Keratinocyte (primary cell): Measurements from ENCODE around the gene SSUH2.

Source experiments
- EZH2 ChIP-seq: IDR thresholded peaks from one replicate; pipeline ENCODE4 v1.6.1; 2012; ENCODE audit warnings: inconsistent platforms, mild to moderate bottlenecking, low read length, moderate library complexity
- TF ChIP-seq, protein P1 (sequence below), 3 experiments: IDR thresholded peaks in 1 of 3; conservative IDR thresholded peaks in 1 of 3; optimal IDR thresholded peaks in 1 of 3; 2 replicates in 2 of 3; 3 replicates in 1 of 3; pipeline versions ENCODE3 to v1.5.1; 2011; ENCODE audit warnings: low read length in 3 of 3, mild to moderate bottlenecking in 3 of 3, moderate library complexity in 2 of 3, control low read depth in 1 of 3, inconsistent platforms in 1 of 3; ENCODE audit not compliant: insufficient read depth in 2 of 3; ENCODE audit errors: extremely low read depth in 1 of 3

DNA sequence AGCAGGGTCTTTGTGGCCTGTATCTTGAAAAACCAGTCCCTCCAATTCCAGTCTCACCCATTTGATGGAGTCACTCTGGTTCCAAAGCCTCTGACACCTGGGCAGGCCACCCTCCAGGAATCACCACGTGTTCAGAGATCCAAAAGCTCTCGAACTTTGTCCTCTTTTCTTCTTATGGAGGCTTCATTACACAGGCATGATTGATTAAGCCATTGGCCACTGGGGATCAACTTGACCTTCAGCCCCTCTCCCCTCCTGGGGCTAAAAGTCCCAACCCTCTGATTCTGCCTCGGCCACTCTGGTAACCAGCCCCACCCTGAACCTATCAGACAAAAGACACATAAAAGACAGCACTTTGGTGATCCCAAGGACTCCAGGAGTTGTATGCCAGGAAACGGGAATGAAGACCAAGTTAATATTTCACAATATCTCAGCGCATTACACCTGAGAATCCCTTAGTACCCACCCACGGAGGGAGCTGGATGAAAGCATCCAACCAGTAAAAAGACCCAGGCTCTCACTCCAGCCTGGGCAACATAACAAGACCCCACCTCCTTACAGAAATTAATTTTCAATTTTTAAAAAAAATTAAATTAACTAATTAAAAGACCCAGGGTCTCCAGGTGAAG lies 23.0 kb upstream of the SSUH2 start:
- TF ChIP-seq, protein P1, sequence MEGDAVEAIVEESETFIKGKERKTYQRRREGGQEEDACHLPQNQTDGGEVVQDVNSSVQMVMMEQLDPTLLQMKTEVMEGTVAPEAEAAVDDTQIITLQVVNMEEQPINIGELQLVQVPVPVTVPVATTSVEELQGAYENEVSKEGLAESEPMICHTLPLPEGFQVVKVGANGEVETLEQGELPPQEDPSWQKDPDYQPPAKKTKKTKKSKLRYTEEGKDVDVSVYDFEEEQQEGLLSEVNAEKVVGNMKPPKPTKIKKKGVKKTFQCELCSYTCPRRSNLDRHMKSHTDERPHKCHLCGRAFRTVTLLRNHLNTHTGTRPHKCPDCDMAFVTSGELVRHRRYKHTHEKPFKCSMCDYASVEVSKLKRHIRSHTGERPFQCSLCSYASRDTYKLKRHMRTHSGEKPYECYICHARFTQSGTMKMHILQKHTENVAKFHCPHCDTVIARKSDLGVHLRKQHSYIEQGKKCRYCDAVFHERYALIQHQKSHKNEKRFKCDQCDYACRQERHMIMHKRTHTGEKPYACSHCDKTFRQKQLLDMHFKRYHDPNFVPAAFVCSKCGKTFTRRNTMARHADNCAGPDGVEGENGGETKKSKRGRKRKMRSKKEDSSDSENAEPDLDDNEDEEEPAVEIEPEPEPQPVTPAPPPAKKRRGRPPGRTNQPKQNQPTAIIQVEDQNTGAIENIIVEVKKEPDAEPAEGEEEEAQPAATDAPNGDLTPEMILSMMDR (optimal IDR thresholded peaks at IDR 0.05 in 1 of 3, IDR thresholded peaks at IDR 0.05 in 1 of 3, conservative IDR thresholded peaks at IDR 0.05 in 1 of 3; ENCODE audit: extremely low read depth in 1 of 3, insufficient read depth in 2 of 3, low read length in 3 of 3) = no peak
- no peak for TF ChIP-seq EZH2
